GM19467 (cell line): ENCODE results near the gene ZACN.

Experiments
- ATAC-seq: cut with Tn5 transposase; IDR thresholded peaks from one replicate; pipeline ENCODE4 v1.9.1; 2021; ENCODE audit warnings: mild to moderate bottlenecking, moderate library complexity; ENCODE audit not compliant: unreplicated experiment

The ZACN gene

GRCh38 chr17:76080768-76081287, 1.8 kb downstream of the ZACN start:
- ATAC-seq = no peak

- no peak for ATAC-seq
These were observed 2.6 kb downstream of the ZACN start for GRCh38 chr17:76081295-76082210.

GRCh38 chr17:76082326-76083251, 3.6 kb downstream of the ZACN start:
- no peak for ATAC-seq

DNA sequence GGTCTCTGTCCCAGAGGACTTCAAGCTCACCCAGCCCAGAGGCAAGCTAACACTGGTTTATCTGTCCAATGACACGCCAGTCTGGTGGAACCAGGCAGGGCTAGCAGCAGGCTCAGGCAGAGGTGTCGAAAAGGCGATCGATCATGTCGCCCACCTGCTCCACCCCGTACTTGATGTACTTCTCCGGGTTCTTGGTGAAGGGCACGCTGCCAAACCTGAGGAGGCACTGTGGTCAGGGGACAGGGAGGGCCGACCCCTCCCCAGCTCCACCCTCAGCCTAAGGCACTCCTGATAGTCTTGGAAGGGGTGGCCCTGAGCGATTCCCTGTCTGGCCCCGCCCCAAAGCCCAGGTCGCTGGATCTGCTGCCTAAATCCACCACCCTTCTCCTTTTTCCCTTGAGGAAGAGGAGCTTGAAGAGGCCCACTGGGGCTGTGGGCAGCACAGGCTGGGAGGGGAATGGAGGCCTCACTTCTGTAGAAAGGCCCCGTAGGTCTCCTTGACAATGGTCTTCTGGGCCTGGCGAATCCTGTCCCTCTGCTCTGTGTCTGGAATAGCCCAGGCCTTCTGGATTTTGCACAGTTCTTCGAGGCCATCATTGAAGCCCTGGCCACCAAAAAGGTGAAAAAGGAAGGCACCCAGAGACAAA, 4.7 kb downstream of the ZACN start:
- no peak for ATAC-seq

DNA sequence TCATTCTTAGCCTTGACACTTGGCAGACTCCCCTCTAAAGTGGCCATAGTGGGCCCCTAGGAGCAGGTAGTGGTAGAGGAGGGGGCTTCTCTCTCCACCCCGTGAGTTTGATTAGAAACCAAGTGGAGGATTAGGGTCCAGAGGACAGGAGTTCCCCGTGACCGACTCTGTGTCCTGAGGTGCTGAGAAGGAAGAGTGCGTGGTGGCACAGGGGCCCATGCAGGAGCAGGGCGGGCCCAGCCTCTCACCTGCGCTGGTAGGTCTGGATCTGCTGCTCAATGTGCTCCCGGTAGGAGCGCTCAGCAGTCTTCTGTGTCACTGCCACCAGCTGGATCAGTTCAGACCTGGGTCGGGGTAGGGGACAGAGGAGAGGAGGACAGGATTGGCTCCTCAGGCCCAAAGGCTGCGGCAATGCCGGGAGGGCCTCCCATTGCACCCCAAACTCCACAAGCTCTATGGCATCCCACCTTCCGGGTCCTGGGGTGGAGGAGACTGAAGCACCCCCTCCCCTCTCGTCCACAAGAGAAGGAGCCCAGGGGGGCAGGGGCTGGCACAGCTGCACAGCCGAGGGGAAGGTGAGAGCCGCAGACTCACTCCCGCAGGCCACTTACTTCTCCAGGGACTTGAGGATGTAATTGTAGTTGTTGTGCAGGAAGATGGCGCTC, 6.2 kb downstream of the ZACN start:
- ATAC-seq = no peak

DNA sequence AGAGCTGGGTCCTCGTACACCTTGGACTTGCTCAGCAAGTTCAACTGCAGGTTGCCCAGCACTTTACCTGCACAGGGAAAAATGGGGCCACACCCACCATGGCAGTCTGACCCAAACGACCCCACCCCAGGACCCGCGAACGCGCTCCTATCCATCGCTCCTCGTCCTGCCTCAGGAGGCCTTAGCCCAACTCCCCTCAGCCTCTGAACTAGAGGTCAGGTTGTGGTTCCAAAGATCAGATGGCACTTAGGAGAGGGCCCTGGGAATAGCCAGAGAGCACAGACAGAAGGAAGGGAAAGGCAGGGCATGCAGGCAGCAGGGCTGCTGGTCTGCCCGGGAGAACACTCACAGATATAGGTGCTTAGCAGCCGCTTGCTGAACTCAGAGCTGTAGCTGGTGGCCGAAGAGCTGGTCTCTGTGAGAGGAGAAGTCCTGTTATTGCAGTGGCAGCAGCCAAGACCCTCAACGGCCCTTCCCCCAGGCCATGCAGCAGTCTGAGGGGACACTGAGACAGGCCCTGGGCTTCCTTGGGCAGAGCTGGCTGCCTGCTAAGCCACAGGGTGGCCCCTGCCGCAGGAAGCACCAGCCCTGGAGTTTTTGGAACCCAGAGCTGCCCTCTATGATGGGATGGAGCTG, 6.9 kb downstream of the ZACN start:
- ATAC-seq = no peak

GRCh38 chr17:76086384-76086783, 7.4 kb downstream of the ZACN start:
- no peak for ATAC-seq

DNA sequence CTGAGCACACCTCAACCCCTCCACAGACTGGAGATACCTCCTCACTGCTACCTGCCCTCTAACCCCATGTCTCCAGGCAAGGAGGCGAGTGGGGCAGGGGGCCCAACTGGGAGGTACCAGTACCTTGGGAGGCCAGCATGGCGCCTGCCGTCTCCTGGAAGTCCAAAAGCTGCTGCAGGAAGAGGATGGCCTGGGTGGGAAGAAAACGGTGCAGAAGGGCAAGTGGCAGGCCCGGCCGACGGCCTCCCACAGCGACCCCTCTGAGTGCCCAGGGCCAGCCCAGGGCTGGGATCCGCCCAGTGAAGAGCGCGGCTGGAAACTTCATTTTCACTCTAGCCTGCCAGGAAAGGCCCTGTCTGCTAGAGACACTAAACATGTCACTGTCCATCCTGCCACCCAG, 8.5 kb downstream of the ZACN start:
- no peak for ATAC-seq

DNA sequence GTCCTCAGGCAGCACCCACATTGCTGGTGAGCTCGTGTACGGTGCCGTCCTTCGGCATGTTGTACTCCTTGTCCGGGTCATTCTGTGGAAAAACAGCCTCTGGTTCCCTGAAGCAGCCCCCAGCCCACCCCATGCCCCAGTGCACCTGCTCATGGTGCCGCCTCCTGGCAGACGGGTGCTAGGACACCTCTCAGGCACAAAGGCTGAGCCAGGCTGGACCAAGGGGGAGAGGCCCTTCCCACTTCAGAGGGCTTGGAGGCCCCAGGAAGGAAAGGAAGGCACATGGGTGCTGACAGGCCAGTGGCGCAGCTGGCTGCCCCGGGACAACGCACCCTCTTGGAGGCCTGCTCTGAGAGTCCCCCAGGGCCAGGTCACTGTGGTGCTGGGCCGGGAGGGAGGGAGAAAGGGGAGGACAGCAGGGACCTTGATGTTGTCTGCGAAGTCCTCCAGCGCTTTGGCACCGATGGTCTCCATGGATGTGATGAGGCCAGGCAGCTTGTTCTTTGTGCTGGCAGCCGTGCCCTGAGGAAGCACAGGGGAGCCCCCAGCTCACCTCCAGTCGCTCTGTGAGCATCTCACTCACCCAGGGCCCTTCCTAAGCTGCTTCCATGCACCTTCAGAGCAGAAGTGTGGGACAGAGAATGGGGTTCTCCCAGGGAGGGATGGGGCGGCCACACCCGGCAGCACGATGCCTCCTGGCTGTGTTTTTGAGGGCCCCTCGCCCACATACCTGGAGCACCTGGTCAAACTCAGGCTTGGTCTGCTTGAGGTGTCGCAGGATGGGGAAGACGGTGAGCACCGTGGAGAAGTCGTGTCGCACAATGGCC, 9.3 kb downstream of the ZACN start:
- no peak for ATAC-seq

DNA sequence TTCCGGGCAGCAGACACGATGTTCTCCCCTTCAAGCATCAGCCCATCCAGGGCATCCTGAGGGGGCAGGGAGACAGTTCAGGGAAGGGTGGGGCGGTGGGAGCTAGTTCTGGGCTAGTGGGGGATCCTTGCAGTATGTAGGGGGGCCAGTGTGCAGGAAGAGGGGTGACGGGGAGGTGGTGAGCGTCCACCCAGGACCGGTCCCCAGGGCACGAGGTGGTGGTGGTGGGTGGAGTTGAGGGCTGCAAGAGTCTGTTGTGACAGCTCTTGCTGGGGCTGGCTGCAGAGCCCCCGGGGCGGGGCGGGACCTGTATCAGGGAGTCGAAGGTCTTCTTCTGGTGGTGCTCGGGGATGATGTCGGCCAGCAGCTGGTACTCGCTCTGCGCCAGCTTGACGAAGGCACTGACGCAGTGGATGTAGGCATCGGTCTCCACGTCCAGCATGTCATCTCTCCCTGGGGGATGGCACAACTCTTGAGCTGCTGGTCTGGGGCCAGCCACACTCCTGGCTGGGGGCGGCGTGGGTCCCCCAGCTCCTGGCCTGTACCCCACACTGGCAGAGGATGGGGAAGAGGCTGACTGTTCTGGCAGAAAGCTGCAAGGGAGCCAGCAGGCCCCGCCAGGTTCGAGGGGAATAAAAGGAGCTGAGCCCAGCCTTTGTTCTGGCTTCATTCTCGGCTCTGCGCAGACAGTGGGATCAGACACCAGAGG, 10.0 kb downstream of the ZACN start:
- ATAC-seq = no peak

DNA sequence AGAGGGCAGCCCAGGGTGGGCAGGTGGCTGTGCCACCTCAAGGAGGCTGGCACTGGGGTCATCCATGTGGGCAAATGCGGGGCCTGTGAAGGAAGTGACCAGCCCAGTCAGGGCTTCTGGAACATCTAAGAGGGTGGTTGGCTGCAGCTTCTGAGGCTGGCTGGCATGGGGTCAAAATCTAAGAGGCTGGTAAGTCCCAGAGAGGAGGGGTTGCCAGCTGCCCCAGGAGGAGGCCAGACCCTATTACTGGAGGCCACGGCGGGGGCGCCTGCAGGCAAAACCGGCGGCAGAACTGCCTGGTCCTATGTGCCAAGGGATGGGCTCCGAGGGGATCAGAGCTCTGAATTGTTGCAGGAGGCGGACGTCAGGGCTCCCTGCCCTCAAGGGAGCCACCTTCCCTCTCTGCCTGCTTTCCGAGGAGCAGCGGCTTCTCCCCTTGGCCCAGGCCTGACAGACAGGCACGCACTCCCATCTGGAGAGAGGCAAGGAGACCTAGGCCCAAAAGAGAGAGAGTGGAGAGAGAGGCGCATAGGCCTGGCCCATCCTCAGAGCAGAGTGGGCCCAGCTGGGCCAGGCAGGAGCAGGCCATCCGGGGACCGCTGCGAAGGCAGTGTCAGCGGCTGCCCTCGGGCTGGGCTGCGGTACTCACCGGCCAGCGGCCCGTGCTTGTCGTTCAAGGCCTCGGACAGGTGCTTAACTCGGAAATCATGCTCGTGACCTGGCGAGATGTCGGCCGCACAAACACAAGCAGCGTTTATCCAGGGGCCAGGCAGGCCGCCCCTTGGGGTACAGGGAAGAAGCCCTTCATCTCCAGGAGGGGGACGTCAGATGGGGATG, 10.9 kb downstream of the ZACN start:
- no peak for ATAC-seq

DNA sequence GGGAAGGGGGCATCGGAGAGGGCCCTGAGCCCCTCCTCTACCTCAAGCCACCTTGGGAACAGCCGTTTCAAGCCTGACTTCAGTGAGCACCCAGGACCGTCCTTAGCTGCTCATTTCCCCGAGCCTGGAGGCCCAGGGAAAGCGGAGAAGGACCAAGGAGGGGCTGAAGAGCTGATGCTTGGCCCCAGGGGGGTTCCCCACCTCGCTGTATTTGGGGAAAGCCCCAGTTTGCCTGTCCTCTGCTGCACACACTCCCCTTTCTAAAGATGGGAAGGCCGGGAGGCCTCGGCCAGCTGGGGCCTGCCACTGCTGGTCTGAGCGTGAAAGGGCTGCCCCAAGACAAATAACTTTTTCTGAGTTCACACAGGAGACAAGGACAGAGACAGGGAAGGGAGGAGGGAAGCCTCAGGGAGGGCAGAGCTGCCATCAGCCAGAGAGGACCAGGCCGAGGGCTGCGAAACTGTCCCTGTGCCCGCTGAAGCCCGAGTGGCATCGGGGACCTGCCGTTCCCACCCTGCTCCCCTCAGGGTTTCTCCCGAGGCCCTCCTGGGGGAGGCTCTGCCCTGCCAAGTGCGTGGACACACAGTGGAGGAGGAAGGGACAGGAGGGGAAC, 11.6 kb downstream of the ZACN start:
- no peak for ATAC-seq

- no peak for ATAC-seq
These were observed 12.7 kb downstream of the ZACN start for GRCh38 chr17:76091526-76092286.

DNA sequence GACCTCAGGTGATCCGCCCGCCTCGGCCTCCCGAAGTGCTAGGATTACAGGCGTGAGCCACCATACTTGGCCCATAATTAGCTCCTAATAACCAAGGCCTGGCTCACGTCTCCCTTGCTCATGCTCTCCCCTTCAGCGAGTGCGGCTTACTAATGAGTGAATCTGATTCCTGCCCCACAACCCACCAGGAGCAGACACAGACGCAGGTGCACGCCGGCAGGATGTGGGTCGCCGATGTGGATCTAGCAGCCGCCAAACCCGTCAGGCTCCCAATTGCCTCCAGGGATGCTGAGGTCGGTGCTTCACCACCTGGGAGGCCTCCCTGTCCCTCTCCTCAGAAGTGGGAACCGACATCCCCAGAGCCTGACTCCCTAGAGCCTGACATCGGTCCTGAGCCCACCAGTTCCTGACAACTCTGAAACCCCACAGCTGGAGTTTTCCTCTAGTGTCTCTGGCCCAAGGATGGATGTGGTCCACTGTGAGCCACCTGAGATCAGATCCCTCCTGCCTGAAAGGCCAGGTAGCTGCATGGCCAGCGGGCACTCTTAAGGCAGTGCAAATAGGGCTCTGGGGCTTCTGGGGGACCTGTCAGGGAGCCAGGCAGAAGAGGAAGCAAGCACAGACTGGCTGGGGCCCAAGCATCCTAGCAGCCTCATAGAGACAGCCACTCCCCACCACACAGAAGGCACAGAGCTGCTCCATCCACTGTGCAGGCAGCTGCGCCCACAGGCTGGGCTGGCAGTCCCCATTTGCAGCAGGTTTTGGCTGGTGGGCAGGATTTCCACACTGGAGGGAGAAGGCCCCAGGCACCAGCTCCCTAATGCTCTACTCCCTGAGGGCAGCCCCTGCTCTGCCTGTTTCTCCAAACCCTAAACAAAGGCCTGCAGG, 13.8 kb downstream of the ZACN start:
- ATAC-seq = no peak

GRCh38 chr17:76094046-76094445, 15.1 kb downstream of the ZACN start:
- no peak for ATAC-seq

DNA sequence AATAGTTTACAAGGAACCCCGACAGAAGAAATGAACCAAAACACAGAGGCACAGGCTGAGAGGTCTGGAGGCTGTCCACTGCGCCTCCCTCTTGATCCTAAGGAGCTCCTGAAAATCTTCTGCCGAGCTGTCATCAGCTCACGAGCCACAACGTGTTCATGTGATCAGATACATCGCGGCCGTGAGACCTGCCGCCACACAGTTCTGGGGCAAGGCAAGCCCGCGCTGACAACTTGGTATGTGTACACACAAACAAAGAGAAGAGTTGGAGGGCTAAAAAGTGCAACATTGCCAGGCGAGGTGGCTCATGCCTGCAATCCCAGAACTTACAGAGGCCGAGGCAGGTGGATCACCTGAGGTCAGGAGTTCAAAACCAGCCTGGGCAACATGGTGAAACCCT, 17.0 kb downstream of the ZACN start:
- ATAC-seq = no peak
